ENCODE results near the gene LYRM1. TPM values are rescaled to one million over a fixed set of nuclear protein-coding genes. Genes with fewer than 3 reads are reported as not detected.

LYRM1 gene
- total and polyA plus RNA-seq, 7 donors, result 31.2 to 85.6 (median 43.7) TPM

GRCh38 chr16:20937736-20938135 lies 37.2 kb downstream of the LYRM1 start:
- no peaks in the 10 kb centered on the region for H3K4me1 ChIP-seq
- no peak for DNase-seq
- no peak overlapping the region for H3K4me3 ChIP-seq
- no peaks in the 10 kb centered on the region for H3K27me3 ChIP-seq
- H3K9me3 ChIP-seq, result no peaks in the 10 kb centered on the region
- 23 to 69% methylated on average over 6 of the region's 6 CpGs for WGBS, 2 donors
- no peak for TF ChIP-seq CTCF (IDR thresholded peaks at IDR 0.05)
- no peak for TF ChIP-seq EP300 (IDR thresholded peaks at IDR 0.05)
- no peak for TF ChIP-seq POLR2AphosphoS5 (IDR thresholded peaks at IDR 0.05)
- no peak for TF ChIP-seq POLR2A (IDR thresholded peaks at IDR 0.05)
- no peaks in the 10 kb centered on the region for H3K36me3 ChIP-seq
- intact Hi-C loops (cut with DNase I), result no loop called here
- no peak overlapping the region for H3K27ac ChIP-seq

- WGBS, 2 donors, result 32 to 40% methylated on average over 2 of the region's 2 CpGs
- H3K27me3 ChIP-seq, result no peaks in the 10 kb centered on the region
- intact Hi-C loops (cut with DNase I), result no loop called here
- H3K27ac ChIP-seq, result no peak overlapping the region
- H3K9me3 ChIP-seq, result no peaks in the 10 kb centered on the region
- no peak for DNase-seq
- no peak overlapping the region for H3K4me3 ChIP-seq
- TF ChIP-seq POLR2A (IDR thresholded peaks at IDR 0.05), result no peak
- no peak for TF ChIP-seq EP300 (IDR thresholded peaks at IDR 0.05)
- TF ChIP-seq CTCF (IDR thresholded peaks at IDR 0.05), result no peak
- TF ChIP-seq POLR2AphosphoS5 (IDR thresholded peaks at IDR 0.05), result no peak
- no peaks in the 10 kb centered on the region for H3K4me1 ChIP-seq
- no peaks in the 10 kb centered on the region for H3K36me3 ChIP-seq
These were observed 37.9 kb downstream of the LYRM1 start for GRCh38 chr16:20938426-20938825.

GRCh38 chr16:20939611-20940010 lies 39.0 kb downstream of the LYRM1 start:
- intact Hi-C loops (cut with DNase I), result no loop called here

GRCh38 chr16:20940871-20941635 lies 40.5 kb downstream of the LYRM1 start:
- DNase-seq, result no peak
- Histone ChIP-seq H3K36me3 (no peaks in the 10 kb centered on the region), H3K4me3 (no peak overlapping the region), H3K27ac (no peak overlapping the region), H3K4me1 (no peaks in the 10 kb centered on the region), H3K9me3 (no peaks in the 10 kb centered on the region), H3K27me3 (no peaks in the 10 kb centered on the region)
- WGBS, 2 donors, result 58 to 69% methylated on average over 6 of the region's 6 CpGs
- TF ChIP-seq EP300 (IDR thresholded peaks at IDR 0.05), result no peak
- no peak for TF ChIP-seq CTCF (IDR thresholded peaks at IDR 0.05)
- TF ChIP-seq POLR2A (IDR thresholded peaks at IDR 0.05), result no peak
- TF ChIP-seq POLR2AphosphoS5 (IDR thresholded peaks at IDR 0.05), result no peak
- intact Hi-C loops (cut with DNase I), result no loop called here

More at GRCh38 chr16:20939611-20940010, 39.0 kb downstream of the LYRM1 start:
- no peaks in the 10 kb centered on the region for H3K27me3 ChIP-seq
- no peaks in the 10 kb centered on the region for H3K9me3 ChIP-seq
- no peaks in the 10 kb centered on the region for H3K4me1 ChIP-seq
- TF ChIP-seq EP300 (IDR thresholded peaks at IDR 0.05), result no peak
- TF ChIP-seq POLR2A (IDR thresholded peaks at IDR 0.05), result no peak
- no peak for TF ChIP-seq POLR2AphosphoS5 (IDR thresholded peaks at IDR 0.05)
- TF ChIP-seq CTCF (IDR thresholded peaks at IDR 0.05), result no peak
- H3K27ac ChIP-seq, result no peak overlapping the region
- H3K4me3 ChIP-seq, result no peak overlapping the region
- DNase-seq, result no peak
- no peaks in the 10 kb centered on the region for H3K36me3 ChIP-seq

DNA sequence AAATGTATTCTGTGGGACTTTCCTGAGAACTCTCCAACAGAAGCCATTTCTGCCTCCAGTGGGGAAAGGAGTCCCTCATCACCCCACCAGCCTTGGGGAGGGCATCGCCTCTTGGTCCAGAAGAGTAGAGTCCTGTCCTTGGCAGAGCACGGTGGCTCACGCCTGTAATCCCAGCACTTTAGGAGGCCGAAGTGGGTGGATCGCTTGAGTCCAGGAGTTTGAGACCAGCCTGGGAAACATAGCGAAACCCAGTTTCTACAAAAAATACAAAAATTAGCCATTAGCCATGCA lies 41.0 kb downstream of the LYRM1 start:
- H3K4me1 ChIP-seq, result no peaks in the 10 kb centered on the region
- TF ChIP-seq POLR2AphosphoS5 (IDR thresholded peaks at IDR 0.05) (no peak), EP300 (IDR thresholded peaks at IDR 0.05) (no peak), CTCF (IDR thresholded peaks at IDR 0.05) (no peak), POLR2A (IDR thresholded peaks at IDR 0.05) (no peak)
- 97 to 99% methylated on average over 6 of the region's 6 CpGs for WGBS, 2 donors
- no peak overlapping the region for H3K4me3 ChIP-seq
- no peak for DNase-seq
- no peaks in the 10 kb centered on the region for H3K27me3 ChIP-seq
- no peak overlapping the region for H3K27ac ChIP-seq
- no peaks in the 10 kb centered on the region for H3K9me3 ChIP-seq
- H3K36me3 ChIP-seq, result no peaks in the 10 kb centered on the region
- intact Hi-C loops (cut with DNase I), result no loop called here
